Right kidney (tissue), 9 donors: ENCODE data around the gene CYSLTR1.
"Not testable (repeated sequence)": the region's sequence is repeated elsewhere in the genome, so short reads cannot be mapped to it uniquely, and the experiment has no call there.

Experiments used
- DNase-seq: peaks from one replicate; pipeline ENCODE4 v3.0.0-alpha.2; 2016
- long read RNA-seq, 8 donors: transcript quantifications; one replicate each; lab custom pipeline, GENCODE V29; 2026

The CYSLTR1 gene
- long read RNA-seq, donor 1: 0 reads
- long read RNA-seq, donor 2: 0 reads
- long read RNA-seq, donor 3: 0 reads
- long read RNA-seq, donor 4: 0 reads
- long read RNA-seq, donor 5: 0 reads
- long read RNA-seq, donor 6, partial matches to known transcripts: 0 of 1 reads
- long read RNA-seq, donor 6, other reads (novel, unspliced or antisense): 0 of 1 reads
- long read RNA-seq, donor 7, partial matches to known transcripts: 0 of 1 reads
- long read RNA-seq, donor 7, other reads (novel, unspliced or antisense): 0 of 1 reads
- long read RNA-seq, donor 8, partial matches to known transcripts: 0 of 2 reads
- long read RNA-seq, donor 8, other reads (novel, unspliced or antisense): 0 of 2 reads

DNA sequence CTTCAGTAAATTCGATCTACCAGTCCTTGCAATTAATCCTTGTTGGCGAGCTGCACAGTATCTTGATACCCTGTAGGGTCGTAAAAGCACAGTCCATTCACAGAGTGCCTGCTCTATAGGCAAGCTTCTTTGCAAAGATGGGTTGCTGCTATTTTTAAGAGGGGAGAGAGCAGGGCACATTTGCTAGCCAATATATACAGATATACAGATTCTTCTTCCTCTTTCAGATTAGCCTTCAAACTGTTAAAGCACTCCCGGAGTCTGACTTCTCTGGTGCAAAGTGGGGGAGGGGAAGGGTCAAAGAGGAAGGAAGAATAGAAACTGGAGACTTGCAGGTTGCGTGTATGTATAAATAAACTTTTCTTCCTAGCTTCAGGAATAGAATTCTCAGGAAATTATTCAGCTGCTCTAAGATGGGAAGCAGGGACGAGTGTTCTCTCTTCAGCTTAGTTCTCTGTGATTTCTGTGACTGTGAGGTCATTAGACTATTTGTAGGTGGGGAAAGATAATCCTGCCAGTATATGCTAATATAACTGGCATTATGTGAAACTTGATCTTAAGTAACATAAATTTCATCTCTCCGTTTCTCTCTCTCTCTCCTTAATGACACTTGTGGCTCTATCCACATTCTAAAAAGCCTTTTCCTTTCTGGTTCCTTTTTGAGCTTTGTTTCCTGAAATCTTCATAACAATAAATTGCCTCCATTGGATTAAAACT, at the start of gene CYSLTR1:
TSS of gene CYSLTR1 (minus strand) at position 242 of the 717 bp plus-strand sequence. CDS start 53,865 bp downstream, outside the sequence.
- DNase-seq: no peak

GRCh38 chrX:78377186-78377585, 49.8 kb upstream of the CYSLTR1 start:
- no peak for DNase-seq

- peak; percentile 2 for DNase-seq
Observed at GRCh38 chrX:78375894-78376293, 48.5 kb upstream of the CYSLTR1 start.

DNA sequence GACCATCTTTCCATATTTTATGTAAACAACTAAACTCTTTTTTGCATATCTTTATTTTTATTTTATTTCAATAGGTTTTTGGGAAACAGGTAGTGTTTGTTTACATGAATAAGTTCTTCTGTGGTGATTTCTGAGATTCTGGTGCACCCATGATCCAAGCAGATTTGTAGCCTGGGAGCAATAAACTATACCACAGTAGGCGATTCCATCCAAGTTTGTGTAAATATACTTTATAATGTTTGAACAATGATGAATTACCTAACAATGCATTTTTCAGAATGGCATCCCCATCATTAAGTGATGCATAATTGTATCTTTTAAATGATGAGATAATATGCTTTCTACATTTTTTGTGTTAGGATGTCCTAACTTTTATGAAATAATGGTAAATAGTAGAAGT, 39.2 kb upstream of the CYSLTR1 start:
- no peak for DNase-seq

DNA sequence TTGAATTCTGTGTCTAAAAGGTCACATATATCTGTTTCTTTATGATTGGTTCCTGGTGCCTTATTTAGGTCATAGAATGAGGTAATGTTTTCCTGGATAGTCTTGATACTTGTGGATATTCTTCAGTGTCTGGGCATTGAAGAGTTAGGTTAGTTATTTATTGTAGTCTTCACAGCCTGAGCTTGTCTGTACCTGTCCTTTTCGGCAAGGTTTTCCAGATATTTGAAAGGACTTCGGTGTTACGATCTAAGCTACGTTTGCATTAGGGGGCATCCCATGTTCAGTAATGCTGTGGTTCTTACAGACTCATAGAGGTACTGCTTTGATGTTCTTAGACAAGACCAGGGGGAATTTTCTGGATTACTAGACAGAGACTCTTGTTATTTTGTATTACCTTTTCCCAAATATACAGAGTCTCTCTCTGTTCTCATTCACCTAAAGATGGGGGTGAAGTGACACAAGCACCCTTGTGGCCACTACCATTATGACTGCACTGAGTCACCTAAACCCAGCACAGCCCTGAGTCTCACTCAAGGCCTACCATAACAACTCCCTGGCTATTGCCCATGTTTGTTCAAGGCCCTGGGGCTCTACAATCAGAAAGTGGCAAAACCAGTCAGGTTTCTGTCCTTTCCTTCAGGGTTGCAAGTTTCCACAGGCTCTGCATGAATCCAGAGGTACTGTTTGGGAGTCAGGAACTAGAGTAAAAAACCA, 30.1 kb upstream of the CYSLTR1 start:
- DNase-seq: no peak

DNA sequence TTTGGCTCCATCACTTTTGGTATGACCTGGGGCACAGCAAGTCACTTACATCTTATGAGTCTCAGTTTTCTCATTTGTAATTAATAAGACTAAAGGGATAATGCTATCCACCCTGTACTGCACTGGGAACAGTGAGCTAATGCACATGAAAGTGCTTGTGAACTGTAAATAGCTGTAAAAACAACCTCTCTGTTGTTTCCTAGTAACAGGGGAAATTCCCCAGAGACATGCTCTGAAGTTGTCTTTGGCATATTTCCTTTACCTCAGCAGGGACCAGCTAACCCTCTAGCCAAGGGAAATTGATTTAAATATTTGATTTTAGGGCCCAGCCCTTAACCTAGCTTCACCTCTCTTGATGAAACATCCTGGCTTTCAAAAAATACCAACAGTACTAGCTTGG, 6.1 kb upstream of the CYSLTR1 start:
- DNase-seq: no peak

GRCh38 chrX:78331708-78332107, 4.3 kb upstream of the CYSLTR1 start:
- no peak for DNase-seq

DNA sequence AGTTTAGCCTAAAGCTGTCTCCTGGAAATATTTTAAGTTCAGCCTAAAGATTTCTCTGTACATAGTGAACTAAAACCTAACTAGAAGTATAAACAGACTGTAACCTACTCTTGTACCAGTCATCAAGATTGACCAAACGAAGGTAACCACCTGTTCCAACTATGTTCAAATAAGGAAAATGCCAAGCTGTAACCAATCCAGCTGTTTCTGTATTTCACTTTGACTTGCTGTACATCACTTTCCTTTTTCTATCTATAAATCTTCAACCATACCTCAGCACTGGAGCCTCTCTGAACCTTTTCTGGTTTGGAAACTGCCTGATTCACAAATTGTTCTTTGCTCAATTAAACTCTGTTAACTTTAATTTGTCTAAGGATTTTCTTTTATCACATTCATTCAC, 3.1 kb upstream of the CYSLTR1 start:
- DNase-seq: no peak

DNA sequence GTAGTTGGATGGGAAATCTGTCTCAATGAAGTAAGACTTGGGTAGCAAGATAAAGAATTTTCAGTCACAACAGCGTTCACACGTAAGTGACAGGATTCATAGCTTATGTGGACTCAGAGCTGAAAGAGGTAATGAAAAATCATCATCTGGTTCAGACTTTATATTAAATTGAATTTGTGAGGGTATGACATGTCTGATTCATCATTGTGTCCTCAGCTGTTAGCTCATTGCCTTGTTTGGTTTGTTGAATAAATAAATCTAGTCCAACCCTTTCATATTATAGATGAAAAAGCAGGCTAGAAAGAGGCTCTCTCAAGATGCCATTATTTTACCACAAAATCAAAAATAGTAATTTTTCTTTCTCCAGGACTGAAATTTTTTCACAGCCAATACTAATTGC, 2.7 kb upstream of the CYSLTR1 start:
- no peak for DNase-seq

GRCh38 chrX:78329486-78329885, 2.1 kb upstream of the CYSLTR1 start:
- DNase-seq: no peak

GRCh38 chrX:78326401-78326800, 1.0 kb downstream of the CYSLTR1 start:
- DNase-seq: no peak

DNA sequence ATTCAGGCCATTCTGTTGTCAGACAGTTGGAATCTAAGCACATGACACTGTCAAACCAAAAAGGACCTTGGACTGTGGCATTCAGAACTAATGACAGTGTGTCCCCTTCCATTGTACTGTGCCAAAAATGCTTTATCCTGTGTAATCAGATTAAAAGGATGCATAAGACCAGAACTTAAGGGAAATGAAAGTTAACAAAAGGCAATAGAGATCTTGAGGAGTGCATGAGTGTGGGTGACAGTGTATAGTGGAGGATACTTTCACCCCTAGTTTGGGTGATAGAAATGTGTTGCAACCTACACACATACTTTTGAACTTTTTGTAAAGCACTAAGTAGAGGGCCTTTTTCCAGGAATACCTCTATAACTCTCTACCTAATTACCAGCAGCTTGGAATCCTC, 4.5 kb downstream of the CYSLTR1 start:
- no peak for DNase-seq

GRCh38 chrX:78321809-78322208, 5.6 kb downstream of the CYSLTR1 start:
- DNase-seq: no peak

DNA sequence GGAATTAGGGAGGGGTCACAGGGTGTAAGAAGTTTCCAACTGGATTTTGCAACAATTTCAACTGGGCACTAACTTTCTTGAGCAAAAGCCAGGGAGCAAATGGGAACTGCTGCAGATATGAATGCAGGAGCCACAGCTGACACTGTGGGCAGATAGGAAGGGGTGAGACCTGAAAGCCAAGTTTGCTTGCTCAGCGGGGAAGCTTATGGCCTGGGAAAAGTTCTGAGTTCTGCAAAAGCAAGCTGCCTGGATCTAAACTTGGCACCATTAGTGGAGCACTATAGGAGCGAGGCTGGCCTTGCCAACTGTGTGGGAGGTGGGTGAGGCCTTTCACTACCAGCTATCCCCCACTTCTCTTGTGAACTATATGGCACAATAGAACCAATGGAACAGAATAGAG, 11.1 kb downstream of the CYSLTR1 start:
- no peak for DNase-seq

- no peak for DNase-seq
Observed at GRCh38 chrX:78315745-78316144, 11.7 kb downstream of the CYSLTR1 start.

GRCh38 chrX:78314561-78314960, 12.8 kb downstream of the CYSLTR1 start:
- DNase-seq: no peak

- DNase-seq: no peak
Observed at GRCh38 chrX:78313526-78313925, 13.9 kb downstream of the CYSLTR1 start.

DNA sequence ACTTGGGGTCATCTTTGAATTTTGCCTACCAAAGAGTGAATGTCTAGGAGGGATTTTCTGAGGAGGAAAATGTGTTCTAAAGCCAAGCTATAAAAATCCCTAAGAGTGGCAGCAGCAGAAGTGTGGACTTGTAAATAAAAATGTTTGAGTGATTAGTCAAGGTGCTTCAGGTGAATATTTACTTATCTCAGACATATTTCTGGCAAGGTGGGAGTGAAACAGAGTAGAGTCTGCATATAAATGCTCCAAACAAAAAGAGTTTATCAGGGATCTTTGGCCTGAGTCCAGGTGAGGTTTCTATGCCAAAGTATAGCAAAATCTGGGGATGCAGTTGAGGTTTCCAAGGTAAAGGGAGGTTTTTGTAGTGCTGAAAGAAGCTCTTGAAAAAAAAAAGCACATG, 19.7 kb downstream of the CYSLTR1 start:
- no peak for DNase-seq

- no peak for DNase-seq
Observed at GRCh38 chrX:78303086-78303485, 24.3 kb downstream of the CYSLTR1 start.

DNA sequence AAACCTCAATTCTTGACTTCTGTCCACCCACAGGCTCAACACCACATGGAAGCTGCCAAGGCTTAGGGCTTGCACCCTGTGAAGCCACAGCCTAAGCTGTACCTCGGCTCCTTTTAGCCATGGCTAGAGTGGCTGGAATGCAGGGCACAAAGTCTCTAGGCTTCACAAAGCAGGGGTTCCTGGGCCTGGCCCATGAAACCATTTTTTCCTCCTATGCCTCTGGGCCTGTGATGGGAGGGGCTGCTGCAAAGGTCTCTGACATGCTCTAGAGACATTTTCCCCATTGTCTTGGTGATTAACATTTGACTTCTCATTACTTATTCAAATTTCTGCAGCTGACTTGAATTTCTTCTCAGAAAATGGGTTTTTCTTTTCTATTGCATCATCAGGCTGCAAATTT, 26.5 kb downstream of the CYSLTR1 start:
- DNase-seq: not testable (repeated sequence)

DNA sequence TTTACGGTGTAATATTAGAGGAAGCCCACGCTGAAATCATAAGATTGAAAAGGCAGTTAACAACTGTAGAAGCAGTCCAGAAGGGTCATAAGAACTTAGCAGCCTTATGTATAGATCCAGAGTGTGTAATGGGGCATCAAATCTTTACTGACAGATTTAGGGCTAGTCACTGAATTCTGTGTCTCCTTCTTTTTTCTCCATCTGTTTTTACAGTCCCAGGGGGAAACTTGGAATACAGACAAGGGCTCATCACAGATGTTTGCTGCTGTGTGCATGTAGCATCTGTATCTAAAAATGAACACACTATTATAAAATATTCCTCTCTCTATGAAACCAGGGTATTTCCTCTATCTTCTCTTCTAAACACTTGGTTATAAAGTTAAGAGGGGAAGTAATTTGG, 43.9 kb downstream of the CYSLTR1 start:
- DNase-seq: no peak

- no peak for DNase-seq
Observed at GRCh38 chrX:78237127-78237526, 90.3 kb downstream of the CYSLTR1 start.

GRCh38 chrX:78226047-78226446, 101.4 kb downstream of the CYSLTR1 start:
- not testable (repeated sequence) for DNase-seq
